OCI-LY3 (cell line): ENCODE results near the gene GOLPH3L.
"Not testable (repeated sequence)": the region's sequence is repeated elsewhere in the genome, so short reads cannot be mapped to it uniquely, and the experiment has no call there.

Experiments
- EZH2phosphoT487 ChIP-seq: fragments of 200-600 bp; shearing (Covaris generic); IDR thresholded peaks from 2 replicates; pipeline ENCODE4 v1.6.1; 2018; ENCODE audit warnings: antibody characterized with exemption, mixed run types, low read depth
- TF ChIP-seq, protein P1 (sequence below): fragments of 200-600, 300-600 bp; sonication (generic); IDR thresholded peaks from 2 replicates; pipeline ENCODE4 v1.5.1; 2014; ENCODE audit warnings: antibody characterized with exemption, low read length, low read depth

DNA sequence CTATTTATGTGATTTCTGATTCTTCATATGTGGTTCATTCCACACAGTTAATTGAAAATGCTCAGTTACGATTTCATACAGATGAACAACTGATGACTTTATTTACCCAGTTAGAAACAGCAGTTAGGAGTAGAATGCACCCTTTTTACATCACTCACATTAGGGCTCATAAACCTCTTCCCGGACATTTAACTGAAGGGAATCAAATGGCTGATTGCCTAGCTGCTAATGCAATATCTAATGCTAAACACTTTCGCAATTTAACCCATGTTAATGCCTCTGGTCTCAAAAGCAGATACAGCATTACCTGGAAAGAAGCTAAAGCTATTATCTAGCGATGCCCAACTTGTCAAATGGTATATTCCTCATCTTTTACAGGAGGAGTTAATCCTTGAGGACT is 39.9 kb downstream of the GOLPH3L start:
- TF ChIP-seq, protein P1, sequence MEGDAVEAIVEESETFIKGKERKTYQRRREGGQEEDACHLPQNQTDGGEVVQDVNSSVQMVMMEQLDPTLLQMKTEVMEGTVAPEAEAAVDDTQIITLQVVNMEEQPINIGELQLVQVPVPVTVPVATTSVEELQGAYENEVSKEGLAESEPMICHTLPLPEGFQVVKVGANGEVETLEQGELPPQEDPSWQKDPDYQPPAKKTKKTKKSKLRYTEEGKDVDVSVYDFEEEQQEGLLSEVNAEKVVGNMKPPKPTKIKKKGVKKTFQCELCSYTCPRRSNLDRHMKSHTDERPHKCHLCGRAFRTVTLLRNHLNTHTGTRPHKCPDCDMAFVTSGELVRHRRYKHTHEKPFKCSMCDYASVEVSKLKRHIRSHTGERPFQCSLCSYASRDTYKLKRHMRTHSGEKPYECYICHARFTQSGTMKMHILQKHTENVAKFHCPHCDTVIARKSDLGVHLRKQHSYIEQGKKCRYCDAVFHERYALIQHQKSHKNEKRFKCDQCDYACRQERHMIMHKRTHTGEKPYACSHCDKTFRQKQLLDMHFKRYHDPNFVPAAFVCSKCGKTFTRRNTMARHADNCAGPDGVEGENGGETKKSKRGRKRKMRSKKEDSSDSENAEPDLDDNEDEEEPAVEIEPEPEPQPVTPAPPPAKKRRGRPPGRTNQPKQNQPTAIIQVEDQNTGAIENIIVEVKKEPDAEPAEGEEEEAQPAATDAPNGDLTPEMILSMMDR, result not testable (repeated sequence)
- not testable (repeated sequence) for TF ChIP-seq EZH2phosphoT487
